Renal pelvis (tissue), 4 donors: ENCODE data around the gene CTIF. TPM values are rescaled to one million over a fixed set of nuclear protein-coding genes. Genes with fewer than 3 reads are reported as not detected.

Source experiments
- DNase-seq: peaks from one replicate; pipeline ENCODE4 v3.0.0-alpha.2; 2013
- polyA plus RNA-seq, 3 donors: library from polyadenylated mRNA; unstranded; fragments of 120-200 nt; gene quantifications; one replicate each; pipeline ENCODE4 v1.2.1, GENCODE V29; 2013; ENCODE audit not compliant: insufficient read length in 3 of 3

The CTIF gene
- polyA plus RNA-seq, 3 donors = 21.1 to 23.7 (median 22.9) TPM

GRCh38 chr18:48548011-48548771, 9.4 kb downstream of the CTIF start:
- DNase-seq = no peak

DNA sequence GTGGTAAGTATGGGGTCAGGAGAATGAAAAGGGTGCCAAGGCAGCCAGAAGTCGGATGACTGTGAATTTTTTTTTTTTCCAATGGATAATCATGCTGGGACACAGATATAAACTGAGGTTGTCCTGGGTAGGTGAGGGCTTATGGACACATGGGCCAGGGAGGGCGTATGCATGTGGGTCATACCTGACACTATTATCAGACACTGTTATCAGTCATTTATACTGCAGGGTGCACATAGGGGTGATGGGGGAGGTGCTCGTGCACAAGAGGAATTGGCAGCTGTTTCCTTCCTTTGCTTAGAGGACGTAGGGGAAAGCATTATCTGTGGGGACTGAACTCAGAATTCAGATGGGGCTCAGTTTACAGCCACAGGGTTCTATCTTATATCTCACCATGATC, 10.1 kb downstream of the CTIF start:
- no peak for DNase-seq

DNA sequence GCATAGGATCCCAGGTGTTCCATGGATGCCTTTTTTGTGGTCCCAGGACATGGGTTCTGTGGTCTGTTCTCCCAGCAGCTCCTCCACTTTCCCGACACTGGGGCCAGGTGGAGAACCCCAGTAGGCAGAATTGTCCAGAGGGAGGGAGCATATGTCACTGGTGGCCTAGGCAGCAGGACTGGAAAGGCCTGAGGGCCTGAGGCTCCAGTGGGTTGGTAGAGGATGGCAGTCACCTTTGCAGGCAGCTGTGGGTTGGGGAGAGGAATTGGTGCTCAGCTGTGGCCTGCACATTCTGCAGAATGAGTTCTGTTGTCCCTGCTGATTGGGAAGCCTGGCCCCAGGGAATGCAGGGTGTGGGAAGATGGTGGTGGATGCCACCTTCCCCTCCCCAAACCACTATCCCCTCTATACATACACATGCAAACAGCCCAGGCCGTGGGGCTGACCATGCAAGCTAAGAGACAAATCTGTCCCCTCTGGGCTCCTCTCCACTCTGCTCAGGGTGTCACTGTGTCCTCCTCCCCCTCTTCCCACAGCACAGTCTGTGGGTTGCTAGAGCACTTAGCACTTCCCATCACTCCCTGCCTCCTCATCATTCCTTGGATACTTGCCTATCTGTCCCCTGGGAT, 11.4 kb downstream of the CTIF start:
- no peak for DNase-seq

DNA sequence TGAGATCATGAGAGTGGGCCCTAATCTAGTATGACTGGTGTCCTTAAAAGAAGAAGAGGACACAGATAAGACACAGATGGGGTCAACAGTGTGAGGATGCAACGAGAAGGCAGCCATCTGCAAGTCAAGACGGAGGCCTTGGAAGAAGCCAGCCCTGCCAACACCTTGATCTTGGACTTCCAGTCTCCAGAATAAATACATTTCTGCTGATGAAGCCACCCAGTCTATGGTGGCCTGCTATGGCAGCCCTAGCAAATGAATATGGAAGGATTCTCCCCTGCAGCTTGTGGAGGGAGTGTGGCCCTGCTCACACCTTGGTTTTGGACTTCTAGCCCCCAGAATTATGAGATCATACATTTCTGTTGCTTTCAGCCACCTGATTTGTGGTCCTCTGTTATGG, 12.3 kb downstream of the CTIF start:
- DNase-seq = no peak

- no peak for DNase-seq
These were observed 13.3 kb downstream of the CTIF start for GRCh38 chr18:48552130-48552529.

DNA sequence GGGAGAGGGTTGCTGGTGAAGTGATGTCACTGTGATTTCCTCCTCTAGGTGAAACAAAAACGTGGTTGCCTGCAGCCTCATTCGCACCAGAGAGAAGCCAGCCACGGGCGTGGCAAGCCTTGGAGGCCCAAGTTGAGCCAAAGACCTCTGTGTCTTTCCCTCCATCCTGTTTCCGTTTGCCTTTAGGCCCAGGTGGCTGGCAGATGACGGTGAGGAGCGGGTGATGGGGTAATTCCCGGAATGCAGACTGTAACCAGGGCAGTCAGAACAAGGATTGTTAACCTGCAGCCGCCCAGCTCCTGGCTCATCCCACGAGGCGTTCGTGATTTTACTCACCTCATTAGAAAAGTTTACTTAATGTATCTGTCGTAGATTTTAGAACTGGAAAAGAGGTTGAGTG, 14.4 kb downstream of the CTIF start:
- no peak for DNase-seq

DNA sequence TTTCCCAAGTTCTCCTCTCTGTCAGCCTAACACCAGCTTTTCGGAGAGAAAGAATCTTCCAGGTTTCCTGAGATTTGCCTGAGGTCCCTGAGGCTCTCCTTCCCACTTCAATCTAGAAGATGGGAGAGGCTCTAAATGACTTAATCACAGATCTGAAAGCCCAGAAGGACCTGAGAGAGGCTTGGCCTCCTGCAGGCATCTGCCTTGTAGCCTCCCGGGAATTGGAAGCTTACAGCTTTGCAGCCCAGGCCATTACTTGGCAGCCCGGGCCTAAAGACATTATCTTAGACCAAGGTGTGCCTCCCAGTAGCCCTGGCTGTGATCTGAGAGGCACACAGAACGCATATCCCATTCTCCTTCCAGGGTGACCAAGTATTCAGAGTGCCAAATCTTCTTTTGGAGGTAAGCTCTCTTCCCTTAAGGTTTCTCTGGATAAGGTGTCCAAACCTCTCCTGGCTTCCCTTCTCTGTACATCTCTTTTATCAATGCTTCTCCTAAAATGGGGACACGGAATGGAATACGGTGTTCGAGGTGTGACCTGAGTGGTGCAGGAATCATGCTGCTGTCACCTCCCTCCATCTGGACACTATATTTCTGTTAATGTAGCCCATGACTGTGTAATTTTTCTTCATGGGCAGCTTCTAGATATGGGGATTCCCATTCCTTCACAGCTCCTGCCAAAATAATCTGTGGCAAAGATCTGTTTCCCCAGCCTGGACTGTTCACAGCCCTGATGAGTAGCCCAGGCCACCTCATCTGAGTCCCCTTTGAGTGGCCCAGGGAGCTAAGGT, 16.0 kb downstream of the CTIF start:
- no peak for DNase-seq

- no peak for DNase-seq
These were observed 16.7 kb downstream of the CTIF start for GRCh38 chr18:48555465-48555995.

DNA sequence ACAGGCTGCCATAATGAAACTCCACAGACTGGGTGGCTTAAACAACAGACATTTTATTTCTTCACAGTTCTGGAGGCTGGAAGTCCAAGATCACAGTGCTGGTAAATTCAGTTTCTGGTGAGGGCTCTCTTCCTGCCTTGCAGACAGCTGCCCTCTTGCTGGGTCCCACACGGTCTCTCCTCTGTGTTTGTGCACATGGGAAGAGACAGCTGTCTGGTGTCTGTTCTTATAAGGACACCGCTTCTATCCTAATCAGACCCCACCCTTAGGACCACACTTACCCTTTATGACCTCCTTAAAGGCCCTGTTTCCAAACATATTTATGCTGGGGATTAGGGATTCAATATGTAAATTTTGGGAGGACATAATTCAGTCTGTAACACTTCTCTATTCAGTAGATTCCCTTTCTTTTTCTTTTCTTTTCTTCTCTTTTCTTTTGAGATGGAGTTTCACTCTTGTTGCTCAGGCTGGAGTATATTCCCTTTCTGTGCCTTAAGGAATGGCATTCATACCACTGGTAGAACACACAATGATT, 18.9 kb downstream of the CTIF start:
- DNase-seq = no peak

DNA sequence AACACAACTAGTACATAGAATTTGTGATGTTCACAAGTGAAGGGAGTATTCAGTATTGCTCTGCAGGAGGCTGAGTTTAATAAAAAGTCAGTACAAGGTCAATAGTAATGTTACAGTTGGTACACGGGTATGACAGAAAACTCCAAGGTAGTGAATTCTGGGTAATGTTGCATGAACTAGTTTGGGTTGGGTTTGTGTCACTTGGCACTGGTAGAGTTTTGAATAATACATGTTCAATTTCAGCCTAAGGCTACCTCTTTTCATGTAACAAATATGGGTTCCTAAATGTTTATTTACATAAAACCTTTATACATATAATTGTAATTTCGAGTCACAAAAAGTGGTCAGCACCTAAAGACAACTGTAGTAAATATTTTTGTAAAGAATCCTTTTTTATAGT, 19.4 kb downstream of the CTIF start:
- no peak for DNase-seq

DNA sequence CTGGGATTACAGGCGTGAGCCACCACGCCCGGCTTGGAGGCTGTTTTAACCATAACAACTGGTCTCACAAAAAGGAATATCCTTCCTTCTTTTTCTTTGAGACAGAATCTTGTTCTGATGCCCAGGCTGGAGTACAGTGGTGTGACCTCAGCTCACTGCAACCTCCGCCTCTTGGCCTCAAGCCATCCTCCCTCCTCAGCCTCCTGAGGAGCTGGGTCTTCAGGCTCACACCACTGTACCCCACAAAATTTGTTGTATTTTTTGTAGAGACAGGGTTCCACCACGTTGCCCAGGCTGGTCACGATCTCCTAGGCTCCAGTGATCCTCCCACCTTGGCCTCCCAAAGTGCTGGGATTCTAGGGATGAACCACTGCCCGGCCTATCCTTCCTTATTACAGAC, 21.7 kb downstream of the CTIF start:
- no peak for DNase-seq

DNA sequence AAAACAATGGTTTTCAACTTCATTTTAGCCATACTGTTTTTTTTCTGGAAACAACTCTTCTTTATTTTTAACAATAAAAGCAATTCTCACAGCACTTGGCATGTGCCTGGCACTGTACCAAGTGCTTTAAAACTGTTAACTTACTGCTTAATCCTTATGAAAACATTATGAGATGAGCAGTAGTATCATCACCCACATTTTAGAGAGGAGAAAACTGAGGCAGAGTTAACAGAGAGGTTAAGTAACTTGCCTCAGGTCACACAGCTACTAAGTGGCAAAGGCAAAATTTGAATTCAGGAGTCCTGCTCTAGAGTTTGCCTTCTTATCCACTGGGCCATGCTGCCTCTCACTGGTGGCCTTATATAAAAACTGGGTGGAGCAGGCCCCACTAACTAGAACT, 23.2 kb downstream of the CTIF start:
- no peak for DNase-seq

DNA sequence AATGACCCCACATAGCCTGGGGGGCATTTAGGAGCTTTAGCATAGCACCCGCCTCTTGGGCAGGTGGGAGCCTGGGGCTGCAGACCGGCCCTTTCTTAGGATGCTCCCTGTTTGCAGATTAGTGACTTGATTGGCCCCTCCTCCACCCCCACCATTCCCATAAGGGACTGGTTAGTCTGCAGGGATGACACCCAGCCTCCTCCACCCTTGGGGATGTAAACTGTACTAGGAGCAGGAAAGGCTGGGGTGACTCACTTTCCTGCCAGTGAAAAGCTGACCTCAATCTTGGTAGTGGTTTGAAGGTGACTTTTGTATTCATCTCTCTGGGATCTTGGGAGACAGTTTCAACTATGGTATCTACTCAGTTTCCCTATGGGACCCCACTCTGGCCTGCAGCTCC, 24.2 kb downstream of the CTIF start:
- no peak for DNase-seq

DNA sequence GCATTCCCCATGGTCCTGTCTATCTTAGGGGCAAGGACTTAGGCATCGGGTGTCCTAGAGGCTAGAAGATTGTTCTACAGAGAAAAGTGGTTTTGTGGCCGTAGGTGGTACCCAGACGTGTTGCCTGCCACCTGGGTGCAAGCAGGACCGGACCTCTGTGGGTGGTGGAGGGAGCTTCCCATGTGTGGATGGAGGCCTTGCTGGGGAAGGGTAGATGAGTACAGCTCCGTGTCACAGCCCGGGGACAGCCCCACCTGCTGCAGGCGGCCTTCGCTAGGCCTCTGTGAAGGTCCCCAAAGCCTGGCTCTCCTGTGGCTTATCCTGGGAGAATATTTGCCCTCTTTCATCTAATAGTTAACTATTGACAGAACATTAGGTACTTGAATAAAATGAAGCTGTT, 25.3 kb downstream of the CTIF start:
- DNase-seq = no peak

- no peak for DNase-seq
These were observed 26.3 kb downstream of the CTIF start for GRCh38 chr18:48565105-48565504.

GRCh38 chr18:48566589-48566988, 27.8 kb downstream of the CTIF start:
- DNase-seq = no peak

- DNase-seq = no peak
These were observed 28.6 kb downstream of the CTIF start for GRCh38 chr18:48567388-48567787.

- no peak for DNase-seq
These were observed 30.5 kb downstream of the CTIF start for GRCh38 chr18:48569139-48569914.

GRCh38 chr18:48569915-48570264, 31.1 kb downstream of the CTIF start:
- DNase-seq = no peak

GRCh38 chr18:48570313-48570712, 31.5 kb downstream of the CTIF start:
- DNase-seq = no peak

- DNase-seq = no peak
These were observed 33.0 kb downstream of the CTIF start for GRCh38 chr18:48571639-48572384.
